Activated naive CD4-positive, alpha-beta T cell treated with anti-CD3 and anti-CD28 coated beads, Interleukin-2, amount 50 U/mL, for 72 hours (primary cell): ENCODE measurements around the gene CAMK1D. TPM values are rescaled to one million over a fixed set of nuclear protein-coding genes. Genes with fewer than 3 reads are reported as not detected.
A peak's percentile ranks its signal among the peaks of the same experiment; 100 is the strongest.

Experiments
- ATAC-seq, 2 donors: fragments of 150-1000 bp; cut with Tn5 transposase; 2 replicates each; pipeline ENCODE4 v1.10.0; 2021; ENCODE audit warnings: mild to moderate bottlenecking in 2 of 2, moderate library complexity in 2 of 2
- DNase-seq, 2 donors: peaks; one replicate each; pipeline ENCODE4 v3.0.0; 2021 to 2022; ENCODE audit warnings: low spot score in 2 of 2
- H3K27ac Mint-ChIP-seq, 2 donors: one replicate each; pipeline ENCODE4 v1.8.0; 2022; ENCODE audit warnings: mild to moderate bottlenecking in 2 of 2, mixed read lengths in 2 of 2
- H3K36me3 Mint-ChIP-seq, 2 donors: one replicate each; pipeline ENCODE4 v1.8.0; 2022; ENCODE audit warnings: mixed read lengths in 2 of 2
- H3K9me3 Mint-ChIP-seq, 2 donors: one replicate each; pipeline ENCODE4 v1.8.0; 2022; ENCODE audit warnings: mixed read lengths in 2 of 2
- total RNA-seq, 2 donors: library from RNA; stranded (reverse); gene quantifications; one replicate each; pipeline ENCODE4 v1.2.3, GENCODE V29; 2022

Gene CAMK1D
- total RNA-seq, 2 donors from 2014 or later, result 1.1 to 13.0 TPM

DNA sequence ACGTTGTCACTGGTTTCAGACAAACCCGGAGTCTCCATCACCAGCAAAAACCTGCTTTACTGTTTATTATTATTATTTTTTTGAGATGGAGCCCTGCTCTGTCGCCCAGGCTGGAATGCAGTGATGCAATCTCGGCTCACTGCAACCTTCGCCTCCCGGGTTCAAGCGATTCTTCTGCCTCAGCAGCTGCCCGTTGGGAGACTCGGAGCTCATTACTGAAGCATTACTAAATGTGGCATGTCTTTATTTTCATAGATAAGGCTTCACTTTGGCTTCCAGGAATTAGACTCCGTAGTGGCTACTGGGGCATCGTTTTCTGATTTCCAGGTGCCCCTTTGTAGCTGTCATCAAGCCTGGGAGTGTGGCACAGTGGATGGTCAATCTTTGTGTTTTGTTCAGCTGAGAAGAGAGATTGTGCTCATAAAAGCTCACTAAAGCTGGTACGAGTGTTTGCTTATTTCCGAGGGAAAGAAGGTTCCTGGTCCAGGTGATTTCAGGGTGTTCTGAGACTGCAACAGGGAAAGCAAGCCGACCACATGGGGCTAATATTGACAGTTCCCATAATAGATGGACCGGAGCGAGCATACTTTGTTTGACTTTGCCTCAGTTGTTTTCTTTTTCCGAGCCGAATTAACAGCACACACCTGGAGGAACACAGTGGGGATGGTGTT, 163.1 kb downstream of the CAMK1D start:
- Mint-ChIP-seq H3K9me3 (no peaks in the 10 kb centered on the region), H3K36me3 (no peaks in the 10 kb centered on the region), H3K27ac (no peak overlapping the region)
- DNase-seq (no peak), ATAC-seq (no peak)

GRCh38 chr10:12513003-12513365, 163.6 kb downstream of the CAMK1D start:
- DNase-seq (no peak), ATAC-seq (no peak)
- Mint-ChIP-seq H3K9me3 (no peaks in the 10 kb centered on the region), H3K27ac (no peak overlapping the region), H3K36me3 (no peaks in the 10 kb centered on the region)

- H3K27ac Mint-ChIP-seq, result no peak overlapping the region
- no peaks in the 10 kb centered on the region for H3K9me3 Mint-ChIP-seq
- DNase-seq (no peak), ATAC-seq (no peak)
- no peaks in the 10 kb centered on the region for H3K36me3 Mint-ChIP-seq
Observed at GRCh38 chr10:12513775-12514673, 164.7 kb downstream of the CAMK1D start.

- ATAC-seq, result no peak
- Mint-ChIP-seq H3K9me3 (peaks cover 0 to 6% of the 10 kb centered on the region in 2 donors), H3K36me3 (peaks cover 0 to 5% of the 10 kb centered on the region in 2 donors), H3K27ac (no peak overlapping the region)
- no peak for DNase-seq
Observed at GRCh38 chr10:12518024-12518423, 168.7 kb downstream of the CAMK1D start.

DNA sequence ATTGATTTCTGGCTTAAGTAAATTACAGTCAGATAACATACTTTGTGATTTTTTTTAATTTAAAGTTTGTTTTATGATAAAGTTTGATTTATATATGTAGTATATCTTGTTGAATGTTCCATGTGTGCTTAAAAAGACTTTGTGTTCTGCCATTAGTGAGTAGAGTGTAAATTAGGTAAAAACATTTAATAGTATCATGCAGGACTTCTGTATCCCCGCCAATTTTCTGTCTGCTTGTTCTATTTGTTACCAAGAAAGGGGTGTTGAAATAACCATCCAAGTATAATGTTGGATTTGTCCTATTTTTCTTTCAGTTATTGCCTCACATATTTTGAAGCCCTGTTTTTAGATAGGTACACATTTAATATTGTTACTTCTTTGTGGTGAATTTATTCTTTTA, 172.1 kb downstream of the CAMK1D start:
- Mint-ChIP-seq H3K27ac (no peak overlapping the region), H3K9me3 (peaks cover 5 to 14% of the 10 kb centered on the region in 2 donors), H3K36me3 (peaks cover 6 to 14% of the 10 kb centered on the region in 2 donors)
- no peak for ATAC-seq
- DNase-seq, result no peak

- ATAC-seq (no peak), DNase-seq (no peak)
- Mint-ChIP-seq H3K9me3 (peaks cover 5 to 9% of the 10 kb centered on the region in 2 donors), H3K36me3 (peaks cover 6 to 9% of the 10 kb centered on the region in 2 donors), H3K27ac (peak overlapping the region in 1 of 2 donors; percentile 0)
Observed at GRCh38 chr10:12526311-12526710, 177.0 kb downstream of the CAMK1D start.

- Mint-ChIP-seq H3K36me3 (peaks cover 3 to 4% of the 10 kb centered on the region in 2 donors), H3K9me3 (peaks cover 3 to 4% of the 10 kb centered on the region in 2 donors), H3K27ac (no peak overlapping the region)
- ATAC-seq, result no peak
- no peak for DNase-seq
Observed at GRCh38 chr10:12529976-12530375, 180.6 kb downstream of the CAMK1D start.

- no peak for ATAC-seq
- no peak overlapping the region for H3K27ac Mint-ChIP-seq
- no peaks in the 10 kb centered on the region for H3K36me3 Mint-ChIP-seq
- DNase-seq, result no peak
- H3K9me3 Mint-ChIP-seq, result no peaks in the 10 kb centered on the region
Observed at GRCh38 chr10:12531305-12532220, 182.2 kb downstream of the CAMK1D start.

DNA sequence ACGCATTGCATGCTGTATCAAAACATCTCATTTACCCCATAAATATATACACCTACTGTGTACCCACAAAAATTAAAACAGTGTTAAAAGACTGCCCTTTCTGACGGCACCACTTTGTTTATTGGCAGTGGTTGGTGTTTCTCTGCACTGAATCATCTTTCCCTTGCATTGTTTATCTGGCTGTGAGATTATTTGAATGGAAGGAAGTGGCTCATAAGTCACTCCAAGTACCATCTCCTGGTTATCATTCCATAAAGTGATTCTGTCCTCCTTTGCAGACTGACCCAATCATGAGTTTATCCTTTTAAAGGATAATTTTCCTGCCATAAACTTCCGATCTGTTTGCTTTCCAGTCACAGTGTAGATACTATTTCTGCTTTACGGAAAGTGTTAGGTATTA, 183.8 kb downstream of the CAMK1D start:
- DNase-seq, result no peak
- no peak for ATAC-seq
- no peaks in the 10 kb centered on the region for H3K9me3 Mint-ChIP-seq
- no peaks in the 10 kb centered on the region for H3K36me3 Mint-ChIP-seq
- peak overlapping the region in 1 of 2 donors; percentile 39 for H3K27ac Mint-ChIP-seq

- Mint-ChIP-seq H3K27ac (no peak overlapping the region), H3K9me3 (no peaks in the 10 kb centered on the region), H3K36me3 (no peaks in the 10 kb centered on the region)
- ATAC-seq (no peak), DNase-seq (no peak)
Observed at GRCh38 chr10:12533723-12534122, 184.4 kb downstream of the CAMK1D start.

DNA sequence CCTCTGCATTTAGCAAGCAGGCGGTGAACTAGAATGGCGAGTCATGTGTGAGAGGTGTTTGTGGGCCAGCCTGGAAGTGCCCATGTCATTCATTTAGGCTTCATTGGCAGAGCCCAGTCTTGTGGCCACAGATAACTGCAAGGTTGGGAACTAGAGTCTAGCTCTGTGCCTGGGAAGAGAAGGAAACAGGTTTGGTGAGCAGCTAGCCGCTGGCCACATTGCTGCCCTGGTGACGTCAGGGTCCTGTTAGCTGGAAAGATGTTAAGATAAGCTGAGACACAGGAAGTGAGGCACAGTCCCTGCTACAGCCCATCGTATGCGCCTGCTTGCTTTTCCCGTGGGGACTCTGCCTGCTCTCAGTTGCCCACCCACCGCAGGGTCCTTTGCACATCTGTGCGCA, 185.5 kb downstream of the CAMK1D start:
- no peak for DNase-seq
- peak in 1 of 2 donors; percentile 71 for ATAC-seq
- H3K27ac Mint-ChIP-seq, result peak overlapping the region; percentile 15 to 19
- no peaks in the 10 kb centered on the region for H3K9me3 Mint-ChIP-seq
- no peaks in the 10 kb centered on the region for H3K36me3 Mint-ChIP-seq

GRCh38 chr10:12535656-12536055, 186.3 kb downstream of the CAMK1D start:
- Mint-ChIP-seq H3K9me3 (no peaks in the 10 kb centered on the region), H3K36me3 (no peaks in the 10 kb centered on the region), H3K27ac (peak overlapping the region in 1 of 2 donors; percentile 15)
- no peak for DNase-seq
- peak in 1 of 2 donors; percentile 43 for ATAC-seq

DNA sequence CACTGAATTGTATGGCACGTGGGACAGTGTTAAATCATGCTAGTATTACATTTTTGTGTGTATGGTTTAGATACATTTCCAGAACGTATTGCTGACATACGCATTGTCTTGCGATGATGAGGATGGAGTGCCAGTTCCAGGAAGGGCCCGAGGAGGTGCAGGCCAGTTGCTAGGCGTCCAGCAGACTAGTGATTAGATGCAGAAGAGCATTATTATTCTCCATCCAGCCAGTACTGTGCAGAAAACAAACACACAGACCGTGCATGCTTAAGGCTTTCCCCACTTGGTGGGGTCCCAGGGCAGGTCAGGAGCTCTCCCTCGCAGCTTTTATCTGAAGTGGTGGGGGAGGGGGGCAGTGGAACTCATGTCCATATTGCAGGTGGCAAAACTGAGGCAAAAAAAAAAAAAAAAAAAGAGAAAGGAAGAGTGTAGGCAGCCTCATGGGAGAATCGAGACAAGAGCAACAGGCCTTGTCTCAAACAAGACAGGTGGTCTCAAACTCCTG, 189.2 kb downstream of the CAMK1D start:
- peak overlapping the region in 1 of 2 donors; percentile 45 for H3K27ac Mint-ChIP-seq
- no peaks in the 10 kb centered on the region for H3K9me3 Mint-ChIP-seq
- DNase-seq, result no peak
- no peaks in the 10 kb centered on the region for H3K36me3 Mint-ChIP-seq
- no peak for ATAC-seq

DNA sequence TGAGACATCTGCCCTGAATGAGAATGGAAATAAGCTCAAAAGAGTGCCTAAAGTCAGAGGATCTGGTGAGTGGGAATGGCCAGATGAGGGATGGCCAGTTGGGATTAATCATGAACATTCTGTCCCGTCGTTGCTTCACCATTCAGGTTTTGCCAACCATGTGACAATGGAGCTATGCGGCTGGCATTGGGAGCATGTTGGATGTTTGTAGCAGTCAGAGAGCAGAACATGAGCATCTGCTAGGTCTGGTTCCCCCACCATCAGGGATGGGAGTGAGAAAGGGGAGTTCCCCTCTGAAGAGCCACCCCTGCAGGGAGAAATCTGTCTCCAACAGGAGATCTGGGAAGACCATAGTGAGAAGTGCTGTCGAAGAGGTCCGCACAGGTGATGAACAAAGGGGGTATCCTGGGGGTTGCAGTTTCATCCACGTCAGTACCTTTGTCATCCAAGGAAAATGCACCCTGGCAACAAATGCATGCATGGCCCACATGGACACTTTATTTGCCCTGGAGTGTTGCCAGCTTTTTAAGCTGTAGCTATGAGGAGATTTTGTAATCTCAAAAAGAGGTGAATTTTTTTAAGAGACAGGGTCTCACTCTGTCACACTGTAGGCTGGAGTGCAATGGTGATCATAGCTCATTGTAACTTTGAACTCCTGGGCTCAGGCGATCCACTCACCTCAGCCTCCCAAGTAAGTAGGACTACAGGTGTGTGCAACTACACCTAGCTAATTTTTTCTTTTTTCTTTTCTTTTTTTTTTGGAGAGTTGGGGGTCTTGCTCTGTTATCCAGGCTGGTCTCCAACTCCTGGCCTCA, 190.2 kb downstream of the CAMK1D start:
- no peaks in the 10 kb centered on the region for H3K36me3 Mint-ChIP-seq
- no peak overlapping the region for H3K27ac Mint-ChIP-seq
- ATAC-seq, result no peak
- no peak for DNase-seq
- peaks cover 0 to 1% of the 10 kb centered on the region in 2 donors for H3K9me3 Mint-ChIP-seq

GRCh38 chr10:12540341-12540781, 191.0 kb downstream of the CAMK1D start:
- DNase-seq (no peak), ATAC-seq (peak; percentile 64 to 68)
- H3K27ac Mint-ChIP-seq, result no peak overlapping the region
- H3K36me3 Mint-ChIP-seq, result peaks cover 6 to 7% of the 10 kb centered on the region in 2 donors
- peaks cover 0 to 7% of the 10 kb centered on the region in 2 donors for H3K9me3 Mint-ChIP-seq
